A549 (cell line): Measurements from ENCODE around the gene KCNIP4.

Experiments
- ATOH8 ChIP-seq: fragments of 250-450 bp; sonication (Bioruptor Pico); IDR thresholded peaks from 2 replicates; pipeline ENCODE4 v1.5.0; 2020; ENCODE audit warnings: low read depth, mild to moderate bottlenecking, moderate library complexity
- BCL3 ChIP-seq: fragments of >200 bp; sonication (Bioruptor Twin); formaldehyde crosslinking; IDR thresholded peaks from 3 replicates; pipeline ENCODE4 v1.6.1; 2016
- CEBPB ChIP-seq, 2 experiments: fragments of >200 bp in 1 of 2; sonication (Bioruptor Twin) in 1 of 2; formaldehyde crosslinking in 1 of 2; IDR thresholded peaks; 2 replicates each; pipeline ENCODE4 v1.6.1; 2012 to 2016
- CHD2 ChIP-seq: fragments of 150-350 bp; IDR thresholded peaks from 2 replicates; pipeline ENCODE4 v1.6.1; 2014; ENCODE audit warnings: low read length; ENCODE audit not compliant: partially characterized antibody
- CTCF ChIP-seq: fragments of >200 bp; sonication (Bioruptor Twin); formaldehyde crosslinking; IDR thresholded peaks from 3 replicates; pipeline ENCODE4 v1.5.1; 2016
- EP300 ChIP-seq, 2 experiments: fragments of >200 bp; sonication (Bioruptor Twin); formaldehyde crosslinking; IDR thresholded peaks; 2 replicates in 1 of 2; 3 replicates in 1 of 2; pipeline ENCODE4 v1.6.1; 2016 to 2017
- GATA3 ChIP-seq: IDR thresholded peaks from 2 replicates; pipeline ENCODE4 v1.6.1; 2012; ENCODE audit warnings: borderline replicate concordance
- HDAC2 ChIP-seq: fragments of 200-600 bp; sonication (generic); IDR thresholded peaks from 2 replicates; pipeline ENCODE4 v1.6.1; 2016
- HEYL ChIP-seq: fragments of 250-450 bp; sonication (Bioruptor Pico); IDR thresholded peaks from 2 replicates; pipeline ENCODE4 v1.8.0; 2021; ENCODE audit warnings: mild to moderate bottlenecking, moderate library complexity
- MYC ChIP-seq: IDR thresholded peaks from 2 replicates; pipeline ENCODE4 v1.6.1; 2012; ENCODE audit warnings: mild to moderate bottlenecking, inconsistent platforms, low read length, improper control_type of control experiment, borderline replicate concordance
- POLR2A ChIP-seq: IDR thresholded peaks from 2 replicates; pipeline ENCODE4 v1.6.1; 2012; ENCODE audit warnings: mild to moderate bottlenecking, low read length
- POLR2AphosphoS2 ChIP-seq: conservative IDR thresholded peaks from 2 replicates; pipeline ENCODE4 v1.6.1; 2012; ENCODE audit warnings: low read length, improper control_type of control experiment, inconsistent platforms
- REST ChIP-seq: fragments of 200-600 bp; sonication (generic); IDR thresholded peaks from 2 replicates; pipeline ENCODE4 v1.6.1; 2016; ENCODE audit warnings: antibody characterized with exemption, mild to moderate bottlenecking, moderate library complexity
- SMC3 ChIP-seq: fragments of >200 bp; sonication (Bioruptor Twin); formaldehyde crosslinking; IDR thresholded peaks from 3 replicates; pipeline ENCODE4 v1.6.1; 2018; ENCODE audit warnings: inconsistent platforms

- TF ChIP-seq EP300 (IDR thresholded peaks at IDR 0.05) (no peak), MYC (no peak), GATA3 (no peak), POLR2A (no peak), CTCF (no peak), CHD2 (no peak), REST (no peak), BCL3 (no peak), SMC3 (no peak), ATOH8 (CRISPR knock-in tag) (no peak), HDAC2 (no peak), POLR2AphosphoS2 (no peak), CEBPB (IDR thresholded peaks at IDR 0.05) (no peak), HEYL (CRISPR knock-in tag) (no peak)
Measured at GRCh38 chr4:21885241-21885640, 63.3 kb downstream of the KCNIP4 start.
